Measurements from ENCODE around the gene DYRK4.

The DYRK4 gene

GRCh38 chr12:4609071-4609470 lies 47.1 kb downstream of the DYRK4 start:
- Histone ChIP-seq H3K9me3 (ENCODE audit: low read length) (no peaks in the 10 kb centered on the region), H4K20me1 (ENCODE audit: insufficient read depth, low read length) (no peaks in the 10 kb centered on the region), H3K79me2 (ENCODE audit: insufficient read depth, low read length) (no peaks in the 10 kb centered on the region), H3K4me3 (ENCODE audit: low read depth, low read length, poor library complexity, severe bottlenecking) (no peak overlapping the region), H3K9ac (ENCODE audit: low read length) (no peak overlapping the region), H3K27me3 (ENCODE audit: insufficient read depth, low read length) (no peaks in the 10 kb centered on the region), H3K27ac (ENCODE audit: low read depth, low read length, poor library complexity, severe bottlenecking) (no peak overlapping the region), H3F3A (ENCODE audit: insufficient read depth, low read length) (no peaks in the 10 kb centered on the region), H3K36me3 (ENCODE audit: insufficient read depth, low read length) (no peaks in the 10 kb centered on the region), H3K4me1 (ENCODE audit: insufficient read depth, low read length, severe bottlenecking) (peaks cover 12% of the 10 kb centered on the region), H3K9me2 (ENCODE audit: low read depth, low read length) (no peaks in the 10 kb centered on the region), H2AFZ (ENCODE audit: low read length) (no peak overlapping the region), H3K4me2 (ENCODE audit: low read length) (no peak overlapping the region)
- TF ChIP-seq CTCF (IDR thresholded peaks at IDR 0.05; ENCODE audit: low read length) = no peak
- no peak for TF ChIP-seq EZH2 (IDR thresholded peaks at IDR 0.05; ENCODE audit: borderline replicate concordance, low read length)

GRCh38 chr12:4610481-4610880 lies 48.5 kb downstream of the DYRK4 start:
- Histone ChIP-seq H3K27me3 (ENCODE audit: insufficient read depth, low read length) (no peaks in the 10 kb centered on the region), H3K36me3 (ENCODE audit: insufficient read depth, low read length) (no peaks in the 10 kb centered on the region), H3K4me3 (ENCODE audit: low read depth, low read length, poor library complexity, severe bottlenecking) (no peak overlapping the region), H4K20me1 (ENCODE audit: insufficient read depth, low read length) (no peaks in the 10 kb centered on the region), H3K4me1 (ENCODE audit: insufficient read depth, low read length, severe bottlenecking) (peaks cover 5% of the 10 kb centered on the region), H3K9me3 (ENCODE audit: low read length) (no peaks in the 10 kb centered on the region), H3K9ac (ENCODE audit: low read length) (no peak overlapping the region), H3K27ac (ENCODE audit: low read depth, low read length, poor library complexity, severe bottlenecking) (no peak overlapping the region), H3K9me2 (ENCODE audit: low read depth, low read length) (no peaks in the 10 kb centered on the region), H3K4me2 (ENCODE audit: low read length) (no peak overlapping the region), H2AFZ (ENCODE audit: low read length) (no peak overlapping the region), H3F3A (ENCODE audit: insufficient read depth, low read length) (no peaks in the 10 kb centered on the region), H3K79me2 (ENCODE audit: insufficient read depth, low read length) (no peaks in the 10 kb centered on the region)
- TF ChIP-seq CTCF (IDR thresholded peaks at IDR 0.05; ENCODE audit: low read length) (no peak), EZH2 (IDR thresholded peaks at IDR 0.05; ENCODE audit: borderline replicate concordance, low read length) (no peak)

- no peak overlapping the region for H3K27ac ChIP-seq (ENCODE audit: low read depth, low read length, poor library complexity, severe bottlenecking)
- H3K4me2 ChIP-seq (ENCODE audit: low read length) = no peak overlapping the region
- H3K27me3 ChIP-seq (ENCODE audit: insufficient read depth, low read length) = no peaks in the 10 kb centered on the region
- no peaks in the 10 kb centered on the region for H3K79me2 ChIP-seq (ENCODE audit: insufficient read depth, low read length)
- no peaks in the 10 kb centered on the region for H3K9me2 ChIP-seq (ENCODE audit: low read depth, low read length)
- no peaks in the 10 kb centered on the region for H3K9me3 ChIP-seq (ENCODE audit: low read length)
- H4K20me1 ChIP-seq (ENCODE audit: insufficient read depth, low read length) = no peaks in the 10 kb centered on the region
- H2AFZ ChIP-seq (ENCODE audit: low read length) = no peak overlapping the region
- H3K9ac ChIP-seq (ENCODE audit: low read length) = no peak overlapping the region
- H3K4me1 ChIP-seq (ENCODE audit: insufficient read depth, low read length, severe bottlenecking) = no peaks in the 10 kb centered on the region
- TF ChIP-seq EZH2 (IDR thresholded peaks at IDR 0.05; ENCODE audit: borderline replicate concordance, low read length) (no peak), CTCF (IDR thresholded peaks at IDR 0.05; ENCODE audit: low read length) (no peak)
- no peak overlapping the region for H3K4me3 ChIP-seq (ENCODE audit: low read depth, low read length, poor library complexity, severe bottlenecking)
- no peaks in the 10 kb centered on the region for H3F3A ChIP-seq (ENCODE audit: insufficient read depth, low read length)
- H3K36me3 ChIP-seq (ENCODE audit: insufficient read depth, low read length) = no peaks in the 10 kb centered on the region
Measured at GRCh38 chr12:4615667-4616066, 53.7 kb downstream of the DYRK4 start.
